Muscle of leg (tissue), 11 donors: Measurements from ENCODE around the gene B4GALNT3. TPM values are rescaled to one million over a fixed set of nuclear protein-coding genes. Genes with fewer than 3 reads are reported as not detected.
A peak's percentile ranks its signal among the peaks of the same experiment; 100 is the strongest.

Source experiments
- DNase-seq: peaks from one replicate; pipeline ENCODE4 v3.0.0; 2013
- H3K27ac ChIP-seq: one replicate; pipeline ENCODE4 v1.5.1; 2013; ENCODE audit warnings: mild to moderate bottlenecking, low read length, control low read depth
- H3K27me3 ChIP-seq: one replicate; pipeline ENCODE4 v1.6.1; 2013; ENCODE audit warnings: low read length; ENCODE audit not compliant: control insufficient read depth, insufficient read depth
- H3K36me3 ChIP-seq: one replicate; pipeline ENCODE4 v1.6.1; 2013; ENCODE audit warnings: low read length; ENCODE audit not compliant: control insufficient read depth, insufficient read depth
- H3K4me1 ChIP-seq: one replicate; pipeline ENCODE4 v1.6.1; 2013; ENCODE audit warnings: low read length; ENCODE audit not compliant: control insufficient read depth, insufficient read depth
- H3K4me3 ChIP-seq: one replicate; pipeline ENCODE4 v1.5.1; 2013; ENCODE audit warnings: low read length, control low read depth
- H3K9me3 ChIP-seq: replicated peaks from 2 replicates; pipeline ENCODE4 v1.6.1; 2013; ENCODE audit warnings: low read depth, low read length; ENCODE audit not compliant: control insufficient read depth
- WGBS: methylation state at CpG from one replicate; pipeline ENCODE4 v1.1.5; 2013; ENCODE audit warnings: missing lambda C conversion rate; ENCODE audit not compliant: insufficient coverage; 5-methylcytosine and 5-hydroxymethylcytosine counted together
- polyA plus RNA-seq, 8 donors: library from polyadenylated mRNA; unstranded; fragments of 120-200 nt; gene quantifications; one replicate each; pipeline versions ENCODE4 v1.2.1 to v1.2.3, GENCODE V29; 2013; ENCODE audit warnings: inconsistent platforms in 1 of 8, low replicate concordance in 1 of 8; ENCODE audit not compliant: insufficient read length in 8 of 8, insufficient read depth in 1 of 8
- total RNA-seq: library from RNA; stranded (reverse); fragments of 120-200 nt; gene quantifications from one replicate; pipeline ENCODE4 v1.2.4, GENCODE V29; 2013

The B4GALNT3 gene
- total and polyA plus RNA-seq, 9 donors = 6.0 to 12.4 (median 9.1) TPM

DNA sequence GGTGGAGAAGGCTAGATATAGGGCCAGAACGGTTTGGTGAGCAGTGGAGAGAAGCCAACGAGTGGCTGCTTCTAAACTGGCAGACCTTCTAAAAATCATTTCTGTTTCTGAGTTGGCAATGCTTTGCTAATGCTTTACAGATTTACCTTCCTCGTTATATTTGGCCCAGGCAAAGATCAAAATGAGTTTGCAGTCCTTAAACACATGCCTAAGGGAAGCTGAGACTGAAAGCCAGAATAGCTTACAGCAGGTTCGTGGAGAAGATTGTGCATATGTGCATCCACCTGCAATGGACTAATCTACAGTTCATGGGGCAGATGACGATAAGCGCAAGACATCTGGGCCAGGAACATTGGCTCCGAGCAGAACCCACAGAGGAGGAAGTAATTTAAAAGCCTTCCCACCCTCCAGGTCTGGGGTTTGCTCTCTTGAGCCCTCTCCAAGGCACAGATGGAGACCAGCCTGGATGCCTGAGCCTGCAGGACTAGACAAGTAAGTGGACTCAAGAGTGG lies 104.1 kb downstream of the B4GALNT3 start:
- H3K27me3 ChIP-seq = peaks cover 2% of the 10 kb centered on the region
- H3K36me3 ChIP-seq = no peaks in the 10 kb centered on the region
- no peak overlapping the region for H3K4me3 ChIP-seq
- WGBS = 40% methylated on average over 3 of the region's 7 CpGs
- no peak for DNase-seq
- no peak overlapping the region for H3K27ac ChIP-seq
- H3K4me1 ChIP-seq = peaks cover 27% of the 10 kb centered on the region
- H3K9me3 ChIP-seq = no peaks in the 10 kb centered on the region

DNA sequence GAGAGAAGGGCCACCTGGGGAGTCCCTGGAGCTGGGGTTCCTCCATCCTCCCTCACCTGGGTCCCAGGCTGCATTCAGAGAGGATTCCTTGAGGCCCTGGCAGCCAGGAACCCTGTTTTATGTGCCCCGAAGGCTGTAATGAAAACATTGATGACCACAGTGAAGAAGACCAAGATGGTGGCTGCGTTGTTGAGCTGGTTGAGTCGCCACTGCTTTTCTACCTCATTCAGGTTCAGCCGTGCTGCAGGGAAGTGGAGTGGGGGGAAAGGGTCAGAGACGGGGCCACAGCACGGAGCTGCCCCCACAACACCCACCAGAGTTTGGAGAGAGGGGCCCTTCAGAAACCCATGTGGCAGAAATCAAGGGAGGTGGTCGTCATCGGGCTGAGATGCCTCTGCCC lies 105.4 kb downstream of the B4GALNT3 start:
- Histone ChIP-seq H3K36me3 (no peaks in the 10 kb centered on the region), H3K27ac (no peak overlapping the region), H3K4me1 (peaks cover 35% of the 10 kb centered on the region), H3K9me3 (no peaks in the 10 kb centered on the region), H3K27me3 (peaks cover 2% of the 10 kb centered on the region), H3K4me3 (no peak overlapping the region)
- no peak for DNase-seq
- 79% methylated on average over 5 of the region's 8 CpGs for WGBS

DNA sequence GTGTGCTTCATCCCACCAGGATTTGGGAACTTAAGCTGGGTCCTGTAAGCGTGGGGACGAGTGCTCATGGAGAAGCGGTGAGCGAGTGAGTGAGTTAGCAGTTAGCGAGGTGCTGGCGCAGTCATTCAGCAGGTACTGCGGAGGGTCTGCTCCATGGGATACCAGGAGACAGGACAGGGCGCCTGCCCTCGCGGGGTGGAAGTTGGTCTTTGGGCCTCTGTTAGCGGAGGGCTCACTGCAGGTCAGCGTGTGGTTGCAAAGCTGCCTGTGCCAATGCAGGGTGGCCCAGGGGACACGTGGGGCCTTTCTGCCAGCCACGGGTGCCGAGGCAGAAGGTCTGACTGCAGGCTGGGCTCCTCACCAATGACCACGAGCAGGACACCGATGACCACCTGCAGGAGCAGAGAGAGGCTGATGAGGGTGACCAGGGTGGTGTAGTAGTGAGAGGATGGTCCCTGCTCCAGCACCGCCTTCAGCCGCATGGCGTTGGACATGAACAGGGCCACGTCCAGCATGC lies 105.9 kb downstream of the B4GALNT3 start:
- Histone ChIP-seq H3K9me3 (no peaks in the 10 kb centered on the region), H3K36me3 (no peaks in the 10 kb centered on the region), H3K27ac (no peak overlapping the region), H3K4me3 (no peak overlapping the region), H3K4me1 (peaks cover 38% of the 10 kb centered on the region), H3K27me3 (peaks cover 2% of the 10 kb centered on the region)
- WGBS = 91% methylated on average over 21 of the region's 21 CpGs
- DNase-seq = no peak

DNA sequence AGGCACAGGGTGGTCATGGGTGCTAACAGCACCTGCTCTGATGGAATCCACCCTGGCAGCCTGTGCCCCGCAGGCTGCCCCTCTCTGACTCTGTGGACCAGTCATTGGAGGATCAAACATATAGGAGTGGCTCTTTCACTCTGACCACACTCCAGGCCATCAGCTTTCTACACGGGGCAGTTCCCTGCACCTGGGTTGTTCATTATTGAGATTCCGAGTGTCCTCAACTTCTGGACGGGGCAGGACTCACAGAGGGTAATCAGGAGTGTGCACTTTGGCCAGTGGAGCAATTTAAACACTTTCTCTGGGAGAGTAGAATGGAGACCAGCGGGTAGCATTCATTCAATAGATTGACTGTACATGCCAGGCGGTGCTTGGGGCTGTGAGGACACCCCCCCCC lies 108.7 kb downstream of the B4GALNT3 start:
- peaks cover 26% of the 10 kb centered on the region for H3K4me1 ChIP-seq
- WGBS = 75% methylated on average over 4 of the region's 6 CpGs
- no peak for DNase-seq
- H3K9me3 ChIP-seq = no peaks in the 10 kb centered on the region
- no peaks in the 10 kb centered on the region for H3K36me3 ChIP-seq
- H3K27me3 ChIP-seq = no peaks in the 10 kb centered on the region
- no peak overlapping the region for H3K27ac ChIP-seq
- H3K4me3 ChIP-seq = no peak overlapping the region

DNA sequence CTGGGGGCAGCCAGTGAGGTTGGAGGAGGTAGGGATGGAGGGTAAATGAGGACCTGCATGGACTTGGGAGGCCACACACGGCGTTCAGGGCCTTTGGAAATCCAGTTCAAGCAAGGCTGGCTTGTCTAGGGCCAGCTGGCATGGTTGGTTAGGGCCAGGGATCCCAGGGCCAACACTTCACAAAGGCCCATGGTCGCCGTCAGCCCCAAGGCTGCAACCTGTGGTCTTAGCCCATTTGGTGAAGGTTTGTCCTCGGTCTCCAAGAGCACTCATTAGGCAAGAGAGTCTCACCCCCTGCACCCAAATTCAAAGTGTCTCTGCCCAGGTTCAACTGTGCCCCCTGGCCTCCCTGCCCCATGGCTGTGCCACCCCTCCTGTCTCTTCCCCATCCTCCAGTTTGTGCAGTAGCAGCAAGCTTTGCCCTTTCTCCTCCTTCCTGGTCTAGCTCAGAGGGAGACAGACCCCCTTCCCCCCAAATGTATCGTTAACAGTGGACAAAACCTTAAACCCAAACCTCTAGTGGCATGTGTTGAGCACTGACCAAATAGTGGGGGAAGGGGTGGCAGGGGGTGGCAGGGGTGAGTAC lies 109.4 kb downstream of the B4GALNT3 start:
- DNase-seq = peak; percentile 22
- no peaks in the 10 kb centered on the region for H3K9me3 ChIP-seq
- no peak overlapping the region for H3K27ac ChIP-seq
- no peaks in the 10 kb centered on the region for H3K27me3 ChIP-seq
- H3K36me3 ChIP-seq = no peaks in the 10 kb centered on the region
- H3K4me3 ChIP-seq = no peak overlapping the region
- peaks cover 26% of the 10 kb centered on the region for H3K4me1 ChIP-seq
- 97% methylated on average over 3 of the region's 6 CpGs for WGBS

DNA sequence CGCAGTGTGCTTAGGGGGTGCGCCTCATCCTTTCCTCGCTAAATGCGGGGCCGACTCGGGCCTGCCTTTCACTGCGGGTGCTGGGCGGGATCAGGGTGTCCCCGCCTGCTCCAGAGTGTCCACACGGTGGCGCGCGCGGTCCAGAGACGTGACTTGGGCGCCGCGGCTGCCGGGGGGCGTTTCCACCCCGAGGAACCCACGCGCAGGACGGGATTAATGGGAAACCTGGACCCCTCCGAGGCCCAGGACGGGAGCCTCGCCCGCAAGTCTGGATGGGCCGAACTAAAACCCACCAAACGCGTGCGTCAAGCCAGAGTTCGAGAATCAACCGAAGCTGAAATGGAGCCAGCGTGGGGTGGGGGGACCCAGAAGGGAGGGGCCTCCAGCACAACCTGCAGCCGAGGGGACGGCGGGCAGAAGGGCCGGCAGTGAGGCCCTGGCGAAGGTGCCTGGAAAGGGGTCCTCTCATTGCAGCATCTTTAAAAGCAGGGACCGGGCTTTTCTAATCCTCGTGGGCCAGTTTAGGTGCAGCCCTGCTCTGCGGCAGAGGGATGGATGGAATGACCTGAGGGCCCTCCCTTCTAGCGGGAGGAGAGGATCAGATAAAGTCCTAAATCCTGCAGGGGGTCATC lies 110.2 kb downstream of the B4GALNT3 start:
- Histone ChIP-seq H3K36me3 (no peaks in the 10 kb centered on the region), H3K4me3 (peak overlapping the region; percentile 72), H3K4me1 (peaks cover 26% of the 10 kb centered on the region), H3K27me3 (no peaks in the 10 kb centered on the region), H3K27ac (peak overlapping the region; percentile 84), H3K9me3 (no peaks in the 10 kb centered on the region)
- 1% methylated on average over 42 of the region's 44 CpGs for WGBS
- DNase-seq = peak; percentile 93

DNA sequence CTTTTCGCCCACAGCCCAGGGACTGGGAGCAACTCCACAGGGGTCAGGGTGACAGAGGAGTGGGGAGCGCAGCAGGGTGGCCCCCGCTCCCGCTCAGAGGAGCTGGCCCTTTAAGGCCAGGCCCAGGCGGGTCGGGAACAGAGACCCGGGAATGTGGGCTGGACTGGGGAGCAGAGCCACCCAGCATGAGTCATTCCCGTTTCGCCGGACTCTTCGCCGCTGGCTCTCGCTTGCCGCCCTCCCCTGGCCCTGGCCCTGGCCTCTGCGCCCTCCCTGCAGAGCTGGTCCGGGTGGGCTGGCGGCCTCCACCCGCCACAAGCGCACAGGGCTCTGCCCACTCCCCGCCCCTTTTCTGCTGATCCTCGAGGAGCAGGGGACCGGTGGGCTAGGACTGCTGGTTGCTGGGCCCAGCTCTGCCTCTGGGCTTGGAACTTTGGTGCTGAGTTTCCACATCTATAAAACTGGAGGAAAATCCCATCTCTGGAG lies 110.7 kb downstream of the B4GALNT3 start:
- H3K27me3 ChIP-seq = no peaks in the 10 kb centered on the region
- no peaks in the 10 kb centered on the region for H3K9me3 ChIP-seq
- peak overlapping the region; percentile 72 for H3K4me3 ChIP-seq
- H3K27ac ChIP-seq = peak overlapping the region; percentile 84
- DNase-seq = peak; percentile 86
- 1% methylated on average over 21 of the region's 22 CpGs for WGBS
- no peaks in the 10 kb centered on the region for H3K36me3 ChIP-seq
- peaks cover 31% of the 10 kb centered on the region for H3K4me1 ChIP-seq

DNA sequence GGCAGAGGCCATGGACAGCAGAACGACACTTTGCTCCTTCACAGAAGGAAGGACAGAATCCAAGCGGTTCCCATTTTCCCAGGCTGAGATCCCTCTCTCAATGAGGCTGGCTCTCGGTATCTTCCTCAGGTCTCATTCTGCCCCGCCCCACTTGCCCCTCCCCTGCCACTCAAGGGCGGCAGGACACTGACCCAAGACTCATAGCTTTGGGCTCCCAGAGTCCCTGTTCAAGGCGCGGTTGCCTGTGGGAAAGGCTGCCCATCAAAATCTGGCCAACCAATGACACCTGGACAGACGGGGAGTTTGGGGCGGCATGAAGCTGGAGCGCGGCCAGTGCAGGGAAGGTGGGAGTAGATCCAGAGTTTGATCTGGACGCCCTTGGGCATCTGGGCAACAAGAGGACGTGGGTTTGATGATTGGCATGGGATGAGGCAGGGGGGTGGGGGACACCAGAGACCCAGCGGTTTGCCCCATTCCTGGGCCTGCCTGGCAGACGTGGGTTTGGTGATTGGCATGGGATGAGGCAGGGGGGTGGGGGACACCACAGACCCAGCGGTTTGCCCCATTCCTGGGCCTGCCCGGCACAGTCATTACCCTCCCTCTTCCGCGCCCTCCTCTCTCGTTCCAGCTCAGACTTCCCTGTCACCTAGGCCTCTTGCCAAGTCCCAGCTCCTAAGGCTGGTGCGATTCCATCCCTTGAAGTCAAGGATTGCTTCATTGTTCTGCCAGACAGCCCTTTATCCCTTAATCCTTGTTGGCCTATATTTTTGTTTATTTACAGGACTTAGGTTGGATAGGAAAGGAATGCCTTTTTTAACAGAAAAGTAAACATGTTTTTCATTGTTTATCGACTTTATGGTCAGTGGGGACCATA lies 111.4 kb downstream of the B4GALNT3 start:
- Histone ChIP-seq H3K36me3 (no peaks in the 10 kb centered on the region), H3K27me3 (no peaks in the 10 kb centered on the region), H3K4me3 (peak overlapping the region; percentile 72), H3K27ac (peak overlapping the region; percentile 84), H3K9me3 (no peaks in the 10 kb centered on the region), H3K4me1 (peaks cover 38% of the 10 kb centered on the region)
- peak; percentile 76 for DNase-seq
- 31% methylated on average over 15 of the region's 22 CpGs for WGBS

DNA sequence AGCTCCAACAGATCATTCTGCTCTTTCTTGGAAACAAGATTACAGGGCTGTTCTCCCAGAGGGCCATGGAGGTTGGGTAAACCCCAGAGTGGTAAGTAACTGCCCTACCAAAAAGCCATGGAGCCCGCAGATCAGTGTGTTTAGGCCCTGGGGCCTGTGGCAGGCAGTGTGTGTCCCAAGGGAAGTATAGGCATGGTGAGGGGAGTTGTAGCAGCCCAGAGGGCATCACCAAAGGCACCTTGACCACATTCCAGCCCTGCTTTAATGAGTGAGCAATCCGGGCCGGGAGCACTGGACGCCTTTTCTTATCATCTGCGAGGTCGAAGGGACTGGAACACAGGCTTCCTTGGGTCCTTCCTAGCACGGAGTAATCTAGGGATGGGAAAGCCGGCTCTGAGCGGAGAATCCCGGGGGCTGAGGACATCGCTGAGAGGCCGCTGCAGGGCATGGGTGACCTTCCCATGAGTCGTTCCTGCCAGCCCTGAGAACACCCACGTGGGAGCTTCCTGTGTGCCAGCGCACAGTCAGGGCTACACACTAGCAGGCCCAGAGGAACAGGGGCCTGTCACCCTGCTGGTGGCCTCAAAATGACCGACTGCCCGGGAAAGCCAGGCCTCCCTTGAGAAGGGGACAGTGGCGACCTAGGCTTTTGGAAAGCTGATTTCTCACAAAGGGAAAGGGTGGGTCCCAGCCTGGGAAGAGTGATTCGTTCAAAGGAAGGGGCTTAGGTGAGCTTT lies 112.2 kb downstream of the B4GALNT3 start:
- Histone ChIP-seq H3K9me3 (no peaks in the 10 kb centered on the region), H3K4me1 (peaks cover 45% of the 10 kb centered on the region), H3K4me3 (no peak overlapping the region), H3K27me3 (no peaks in the 10 kb centered on the region), H3K36me3 (no peaks in the 10 kb centered on the region), H3K27ac (peak overlapping the region; percentile 84)
- no peak for DNase-seq
- 62% methylated on average over 15 of the region's 19 CpGs for WGBS
